HG02642 (cell line): Measurements from ENCODE around the gene SNX1.
A peak's percentile ranks its signal among the peaks of the same experiment; 100 is the strongest.
"Not testable (repeated sequence)": the region's sequence is repeated elsewhere in the genome, so short reads cannot be mapped to it uniquely, and the experiment has no call there.

Source experiments
- ATAC-seq: cut with Tn5 transposase; IDR thresholded peaks from one replicate; pipeline ENCODE4 v1.9.1; 2021; ENCODE audit warnings: mild to moderate bottlenecking; ENCODE audit not compliant: unreplicated experiment, poor library complexity

Gene SNX1

GRCh38 chr15:64095795-64096667 is at the start of gene SNX1:
Gene SNX1, plus strand, starts transcription at chr15:64095982. Its CDS starts 32 bp downstream, at chr15:64096014.
- ATAC-seq: peak; percentile 49

GRCh38 chr15:64046421-64047153 is 49.2 kb upstream of the SNX1 start, which contains the start of gene DAPK2:
Gene DAPK2, minus strand, starts transcription at chr15:64046485. Its CDS starts 6,224 bp downstream, at chr15:64040261.
- ATAC-seq: peak; percentile 64

DNA sequence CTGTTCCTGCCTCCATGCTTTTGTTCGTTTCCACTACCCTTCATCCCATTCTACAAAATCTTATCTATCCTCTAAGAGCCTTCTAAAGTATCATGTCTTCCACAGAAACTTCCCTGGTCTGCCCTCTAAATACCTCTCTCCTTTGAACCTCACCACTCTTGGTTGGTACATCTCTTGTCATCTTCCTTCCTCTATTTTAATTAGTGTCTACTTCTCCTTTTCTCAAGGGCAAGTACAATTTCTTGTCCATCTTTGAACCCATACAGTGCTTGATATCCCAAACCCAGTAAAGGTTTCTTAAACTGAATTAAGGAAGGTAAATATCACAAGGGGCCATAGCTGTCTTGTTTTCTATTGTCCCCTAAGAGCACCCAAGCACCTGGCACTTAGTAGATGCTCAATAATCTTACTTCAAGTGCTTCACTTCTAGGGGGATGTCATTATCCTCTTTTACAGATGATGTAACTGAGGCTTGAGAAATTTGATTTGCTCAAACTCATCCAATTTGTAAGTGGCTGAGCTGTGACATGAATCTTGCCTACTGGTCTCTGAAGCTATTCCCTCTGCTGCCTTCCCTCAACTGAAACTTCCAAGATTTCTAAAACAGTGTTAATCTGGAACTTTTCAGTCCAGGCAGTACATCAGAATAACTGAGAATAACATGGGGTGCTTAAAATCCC is 46.9 kb upstream of the SNX1 start:
- ATAC-seq: no peak

DNA sequence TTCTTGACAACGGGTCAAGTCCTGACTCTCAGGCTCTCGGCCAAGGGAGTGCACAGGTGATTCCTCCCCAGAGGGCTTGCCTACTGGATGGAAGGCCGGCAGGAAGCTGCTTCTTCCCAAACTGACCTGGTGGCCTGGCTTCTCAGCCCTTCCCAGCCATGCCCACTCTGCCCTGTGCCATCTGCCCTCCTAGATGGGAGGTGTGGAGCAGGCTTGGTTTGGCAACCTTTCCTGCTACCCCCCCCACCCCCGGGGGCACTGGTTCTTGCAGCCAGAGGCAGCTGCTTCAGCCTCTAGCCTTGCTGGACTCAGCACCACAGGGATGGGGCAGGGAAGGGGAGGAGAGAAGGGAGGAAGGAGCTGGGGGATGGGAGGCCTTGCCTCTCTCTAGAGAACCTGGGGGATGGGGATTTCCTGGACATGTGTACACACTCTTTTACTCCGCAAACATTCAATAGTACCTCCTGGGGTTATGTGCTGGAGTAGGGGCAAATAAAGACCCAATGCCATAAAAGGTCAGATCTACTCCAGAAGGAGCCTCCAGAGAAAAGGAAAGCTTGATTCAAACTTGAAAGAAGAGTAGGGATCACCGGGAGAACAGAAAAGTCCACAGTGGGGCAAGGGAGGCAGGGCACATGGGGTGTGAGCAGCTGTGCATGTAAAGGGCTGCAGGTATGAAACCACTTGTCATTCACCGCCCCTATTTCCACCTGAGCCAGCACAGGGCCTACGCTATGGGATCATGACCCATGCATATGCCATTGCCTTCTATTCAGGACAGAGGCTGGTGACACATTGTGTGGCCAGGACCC is 45.3 kb upstream of the SNX1 start:
- ATAC-seq: no peak

- no peak for ATAC-seq
Observed at GRCh38 chr15:64051093-64051402, 44.7 kb upstream of the SNX1 start.

GRCh38 chr15:64051407-64052259 is 44.1 kb upstream of the SNX1 start:
- no peak for ATAC-seq

GRCh38 chr15:64052925-64053491 is 42.8 kb upstream of the SNX1 start:
- ATAC-seq: no peak

GRCh38 chr15:64053674-64054073 is 42.1 kb upstream of the SNX1 start:
- not testable (repeated sequence) for ATAC-seq

DNA sequence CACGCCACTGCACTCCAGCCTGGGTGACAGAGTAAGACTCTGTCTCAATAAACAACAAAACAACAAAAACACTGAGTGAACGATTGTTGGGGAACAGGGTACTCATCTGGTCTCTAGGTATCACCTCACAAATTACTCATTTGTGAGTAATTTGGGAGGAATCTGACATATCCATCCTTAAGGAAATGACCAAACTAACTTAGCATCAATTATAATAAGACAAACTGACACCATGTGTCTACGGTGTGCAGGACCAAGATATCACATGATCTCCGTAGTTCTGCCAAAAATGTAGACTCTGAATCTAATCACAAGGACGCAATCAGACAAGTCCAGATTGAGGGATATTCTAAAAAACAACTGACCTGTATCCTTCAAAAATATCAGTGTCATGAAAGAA is 37.5 kb upstream of the SNX1 start:
- ATAC-seq: no peak

GRCh38 chr15:64059104-64059503 is 36.7 kb upstream of the SNX1 start:
- ATAC-seq: not testable (repeated sequence)

DNA sequence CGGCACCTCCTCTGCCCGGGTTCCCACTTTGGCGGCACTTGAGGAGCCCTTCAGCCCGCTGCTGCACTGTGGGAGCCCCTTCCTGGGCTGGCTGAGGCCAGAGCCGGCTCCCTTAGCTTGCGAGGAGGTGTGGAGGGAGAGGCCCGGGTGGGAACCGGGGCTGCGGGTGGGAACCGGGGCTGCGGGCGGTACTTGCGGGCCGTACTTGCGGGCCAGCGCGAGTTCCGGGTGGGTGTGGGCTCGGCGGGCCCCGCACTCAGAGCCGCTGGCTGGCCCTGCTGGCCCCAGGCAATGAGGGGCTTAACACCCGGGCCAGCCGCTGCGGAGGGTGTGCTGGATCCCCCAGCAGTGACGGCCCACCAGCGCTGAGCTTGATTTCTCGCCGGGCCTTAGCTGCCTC is 35.1 kb upstream of the SNX1 start:
- ATAC-seq: no peak

DNA sequence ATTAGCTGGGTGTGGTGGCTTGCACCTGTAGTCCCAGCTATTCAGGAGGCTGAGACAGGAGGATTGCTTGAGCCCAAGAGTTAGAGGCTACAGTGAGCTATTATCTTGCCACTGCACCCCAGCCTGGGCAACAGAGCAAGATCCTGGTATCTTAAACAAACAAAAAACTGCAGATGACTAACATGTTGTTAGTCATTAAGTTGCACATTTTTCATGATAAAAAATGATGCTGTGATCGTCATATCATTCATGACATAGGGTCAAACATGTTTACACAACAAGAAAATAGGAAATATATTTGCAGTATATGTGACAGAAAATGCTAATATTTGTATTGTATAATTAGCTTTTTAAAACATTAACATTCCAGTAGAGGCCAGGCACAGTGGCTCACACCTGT is 29.3 kb upstream of the SNX1 start:
- ATAC-seq: no peak

- ATAC-seq: no peak
Observed at GRCh38 chr15:64067564-64068030, 28.2 kb upstream of the SNX1 start.

DNA sequence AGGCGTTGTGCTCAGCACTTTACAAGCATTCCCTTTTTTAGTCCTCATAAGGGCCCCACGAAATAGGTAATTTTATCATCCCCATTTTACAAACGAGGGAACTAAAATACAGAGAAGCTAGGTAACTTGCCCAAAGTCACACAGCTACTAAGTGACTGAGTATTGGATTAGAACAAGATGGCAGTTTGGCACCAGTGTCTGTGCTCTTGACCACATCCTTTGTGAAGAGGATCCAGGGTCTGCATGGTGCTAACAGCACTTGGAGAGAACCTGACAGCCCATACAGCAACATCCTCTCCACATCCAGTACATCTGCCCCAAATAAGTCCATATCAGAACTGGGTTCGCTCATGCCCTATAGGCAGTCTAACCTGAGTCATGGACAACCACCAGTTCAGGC is 27.6 kb upstream of the SNX1 start:
- ATAC-seq: no peak

DNA sequence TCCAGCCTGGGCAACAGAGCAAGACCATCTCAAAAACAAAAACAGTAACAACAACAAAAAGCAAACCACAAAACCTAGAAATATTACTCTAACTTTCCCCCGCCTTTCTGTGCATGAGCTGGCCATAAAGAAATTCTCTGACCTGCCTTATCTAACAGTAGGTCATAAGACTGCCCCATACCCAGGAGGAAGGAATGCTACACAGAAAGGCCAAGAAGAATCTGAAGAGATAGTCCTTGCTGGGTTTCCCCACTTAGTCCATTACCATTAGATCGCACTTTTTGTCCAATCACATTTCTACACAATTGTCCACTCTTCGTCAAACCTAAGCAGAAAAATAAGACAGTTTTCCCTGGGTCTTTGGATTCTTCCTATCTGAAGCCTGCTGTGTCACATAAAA is 25.7 kb upstream of the SNX1 start:
- no peak for ATAC-seq

- no peak for ATAC-seq
Observed at GRCh38 chr15:64070965-64071851, 24.6 kb upstream of the SNX1 start.

GRCh38 chr15:64071931-64072765 is 23.6 kb upstream of the SNX1 start:
- no peak for ATAC-seq
